NCI-H774 (cell line): ENCODE results near the gene ITGB2.

ENCODE experiments used
- DNase-seq: peaks from one replicate; lab custom pipeline; 2025; lab: John Stamatoyannopoulos, UW

ITGB2 gene

DNA sequence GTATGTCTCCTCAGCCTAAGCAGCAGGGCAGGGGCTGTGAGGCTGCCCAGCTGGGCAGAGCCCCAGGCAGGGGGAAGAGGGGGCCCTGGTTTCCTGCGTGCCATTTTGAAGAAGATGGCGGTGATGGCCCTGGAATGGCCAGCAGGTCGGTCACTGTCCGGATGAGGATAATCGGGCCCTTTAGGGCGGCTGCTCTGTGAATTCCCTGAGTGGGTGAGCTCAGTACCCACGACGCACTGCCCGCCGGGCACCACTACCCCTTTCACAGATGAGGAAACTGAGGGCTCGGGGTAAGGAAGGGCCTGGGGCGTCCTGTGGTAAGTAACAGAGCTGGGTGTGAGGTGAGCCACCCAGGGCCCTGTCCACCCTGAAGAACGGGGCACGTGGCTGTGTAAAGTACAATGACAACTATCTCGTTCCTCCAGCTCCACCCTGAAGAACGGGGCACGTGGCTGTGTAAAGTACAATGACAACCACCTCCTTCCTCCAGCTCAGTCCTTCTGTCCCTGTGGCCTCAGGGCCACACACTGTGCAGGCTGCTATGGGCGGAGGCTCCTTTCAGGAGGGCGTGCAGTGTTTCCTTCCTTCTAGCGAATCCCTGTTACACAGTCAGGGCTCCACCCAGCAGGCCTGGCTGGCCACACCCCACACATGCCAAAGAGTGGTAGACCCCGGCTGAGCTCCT lies 23.2 kb downstream of the ITGB2 start:
- DNase-seq, result no peak

GRCh38 chr21:44896561-44897286 lies 24.0 kb downstream of the ITGB2 start:
- no peak for DNase-seq

- no peak for DNase-seq
These were observed 24.8 kb downstream of the ITGB2 start for GRCh38 chr21:44895859-44896258.

DNA sequence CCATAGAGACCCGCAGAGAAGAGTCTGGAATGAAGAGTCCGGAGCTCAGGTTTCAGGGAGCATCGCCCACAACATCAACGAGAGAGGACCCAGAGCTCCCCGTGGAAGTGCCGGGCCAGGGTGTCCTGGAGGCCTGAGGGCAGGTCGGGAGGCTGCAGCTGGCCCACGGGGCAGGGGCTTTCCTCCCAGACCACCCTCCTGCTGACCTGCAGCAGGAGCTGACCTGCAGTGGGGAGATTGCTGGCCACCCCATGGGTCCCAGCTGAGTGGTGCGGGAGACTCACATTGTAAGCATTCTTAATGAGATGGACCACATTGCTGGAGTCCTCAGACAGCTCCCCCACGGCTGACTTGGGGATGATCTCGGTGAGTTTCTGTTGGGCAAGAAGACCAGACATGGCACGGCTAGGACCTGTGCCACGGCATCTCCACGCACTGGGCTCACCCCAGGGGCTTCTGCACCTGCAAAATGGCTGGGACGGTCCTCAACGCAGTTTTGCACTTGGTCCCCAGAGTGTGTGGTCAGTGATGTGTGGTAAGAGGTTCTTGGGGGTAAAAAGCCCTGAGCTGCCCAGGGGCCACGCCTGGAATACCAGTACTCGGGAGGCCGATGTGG lies 25.9 kb downstream of the ITGB2 start:
- no peak for DNase-seq

DNA sequence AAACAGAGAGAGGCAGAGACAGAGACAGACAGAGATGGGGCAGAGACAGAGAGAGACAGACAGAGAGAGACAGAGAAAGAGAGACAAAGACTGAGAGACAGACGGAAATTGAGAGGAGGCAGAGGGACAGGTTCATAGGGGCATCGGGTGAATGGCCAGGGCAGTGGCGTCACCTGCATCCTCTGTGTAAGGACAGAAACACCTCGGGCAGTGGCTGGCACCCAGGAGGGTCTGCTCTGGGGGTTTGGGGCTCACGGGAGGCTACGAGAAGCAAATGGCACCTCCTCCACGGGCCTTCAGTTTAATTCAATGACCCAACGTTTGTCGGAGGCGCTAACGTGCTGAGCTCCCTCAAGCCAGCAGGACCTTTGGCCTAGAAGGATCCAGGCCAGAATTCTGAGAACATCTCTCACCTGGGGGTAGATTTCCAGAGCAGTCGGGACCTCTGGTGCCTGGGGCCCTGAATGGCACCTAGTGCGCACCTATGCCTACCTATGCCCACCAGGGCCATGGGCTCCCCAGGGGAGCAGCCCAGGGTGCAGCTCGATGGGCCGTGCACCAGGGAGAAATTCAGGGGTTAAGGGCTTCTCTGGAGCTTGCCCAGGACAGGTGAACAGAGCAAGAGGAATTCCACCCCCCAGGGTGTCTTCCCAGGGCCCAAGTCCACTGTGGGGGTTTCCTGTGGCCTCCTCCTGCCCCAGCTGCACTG lies 26.6 kb downstream of the ITGB2 start:
- no peak for DNase-seq

DNA sequence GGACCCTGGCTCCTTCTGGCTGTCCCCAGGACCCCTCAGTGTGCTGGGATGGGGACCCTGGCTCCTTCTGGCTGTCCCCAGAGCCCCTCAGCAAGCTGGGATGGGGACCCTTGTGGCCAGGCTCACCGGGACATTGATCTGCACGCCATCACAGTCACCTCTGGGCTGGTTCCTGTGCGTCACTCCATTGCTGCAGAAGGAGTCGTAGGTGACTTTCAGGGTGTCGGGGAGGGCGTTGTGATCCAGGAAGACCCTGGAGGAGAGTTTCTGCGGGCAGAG lies 27.5 kb downstream of the ITGB2 start:
- DNase-seq, result no peak

DNA sequence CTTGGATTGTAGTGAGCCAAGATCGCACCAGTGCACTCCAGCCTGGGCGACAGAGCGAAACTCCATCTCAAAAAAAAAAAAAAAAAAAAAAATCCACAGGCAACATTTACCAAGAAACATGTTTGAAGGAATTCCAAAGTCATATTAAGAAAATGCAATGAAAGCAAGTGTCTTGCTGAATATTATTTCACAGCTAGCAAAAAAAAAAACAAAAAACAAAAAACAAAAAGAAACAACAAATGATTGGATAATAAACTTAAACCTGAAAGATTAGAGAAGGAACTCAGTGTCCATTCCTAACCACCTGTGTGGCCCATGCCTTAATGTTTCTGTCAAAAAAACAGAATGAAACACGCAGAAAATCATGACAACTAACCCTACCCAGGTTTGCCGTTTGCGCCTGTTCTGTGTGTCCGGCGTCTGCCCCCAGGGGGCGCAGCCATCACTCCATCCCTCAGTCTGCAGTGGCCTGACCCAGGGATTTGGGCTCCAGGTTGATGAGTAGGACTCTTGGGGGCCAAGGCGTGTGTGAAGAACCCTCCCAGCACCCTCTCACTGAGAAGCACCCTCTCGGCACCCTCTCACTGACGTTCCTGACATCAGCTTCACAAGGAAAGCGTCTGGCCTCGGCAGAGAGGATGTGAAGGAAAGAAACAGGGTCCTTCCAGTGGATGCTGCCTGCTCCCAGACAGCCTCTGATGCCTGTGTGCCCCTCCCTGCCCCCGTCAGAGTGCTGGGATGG lies 28.0 kb downstream of the ITGB2 start:
- no peak for DNase-seq

DNA sequence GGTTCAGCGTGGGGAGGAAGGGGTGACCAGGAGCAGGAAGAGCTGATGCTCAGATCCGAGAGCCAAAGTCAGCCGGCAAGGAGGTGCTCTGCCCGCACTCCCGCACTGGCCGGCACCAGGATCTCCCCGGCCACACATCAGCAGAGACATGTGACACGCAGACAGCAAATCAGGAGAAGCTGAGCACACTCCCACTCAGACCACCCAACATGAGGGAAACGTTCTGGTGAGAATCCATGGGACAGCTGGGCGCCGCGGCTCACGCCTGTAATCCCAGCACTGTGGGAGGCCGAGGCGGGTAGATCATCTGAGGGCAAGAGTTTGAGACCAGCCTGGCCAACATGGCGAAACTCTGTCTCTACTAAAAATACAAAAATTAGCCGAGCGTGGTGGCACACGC lies 28.6 kb downstream of the ITGB2 start:
- no peak for DNase-seq

DNA sequence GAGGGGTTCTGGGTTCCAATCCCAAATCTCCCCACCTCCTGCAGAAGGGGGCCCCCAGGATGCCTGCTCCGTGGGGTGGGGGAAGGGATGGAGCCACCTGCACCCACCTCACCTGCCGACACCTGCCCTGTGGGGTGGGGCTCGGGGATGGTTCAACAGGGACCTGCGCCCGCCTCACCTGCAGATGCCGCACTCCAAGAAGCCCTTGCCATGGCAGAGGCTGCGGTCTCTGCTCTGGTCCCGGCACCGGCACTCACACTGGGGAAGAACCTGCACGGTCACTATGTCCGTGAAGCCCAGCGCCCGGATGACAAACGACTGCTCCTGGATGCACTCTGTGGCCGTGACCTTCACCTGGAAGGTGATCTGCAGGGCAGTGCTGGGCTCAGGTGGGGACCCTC lies 29.1 kb downstream of the ITGB2 start:
- no peak for DNase-seq

DNA sequence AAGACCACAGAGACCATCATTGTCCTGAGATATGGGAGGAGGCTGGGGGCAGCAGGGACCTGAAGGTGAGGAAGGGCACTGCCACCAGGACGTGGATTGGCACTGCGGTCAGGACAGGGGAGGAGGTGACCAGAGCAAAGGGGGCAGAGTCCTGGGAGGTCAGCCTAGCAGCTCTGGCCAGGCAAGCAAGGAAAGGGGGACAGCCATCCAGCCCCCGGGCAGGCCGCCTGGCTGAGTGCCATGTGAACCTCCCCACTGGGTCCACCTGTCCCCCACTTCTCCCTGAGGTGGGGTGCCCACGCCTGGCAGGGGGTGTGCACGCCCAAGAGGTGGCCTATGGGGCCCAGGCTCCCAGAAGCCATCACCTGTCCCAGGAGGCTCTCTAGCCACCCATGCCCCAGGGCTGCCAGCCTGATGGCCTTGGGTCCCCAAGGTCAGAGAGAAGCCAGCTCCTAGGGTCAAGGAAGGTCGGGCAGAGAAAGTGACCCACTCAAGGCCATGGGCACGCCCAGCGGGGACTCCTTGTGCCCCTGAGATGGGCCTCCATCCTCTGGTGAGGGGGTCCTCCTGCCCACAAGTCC lies 29.6 kb downstream of the ITGB2 start:
- no peak for DNase-seq

DNA sequence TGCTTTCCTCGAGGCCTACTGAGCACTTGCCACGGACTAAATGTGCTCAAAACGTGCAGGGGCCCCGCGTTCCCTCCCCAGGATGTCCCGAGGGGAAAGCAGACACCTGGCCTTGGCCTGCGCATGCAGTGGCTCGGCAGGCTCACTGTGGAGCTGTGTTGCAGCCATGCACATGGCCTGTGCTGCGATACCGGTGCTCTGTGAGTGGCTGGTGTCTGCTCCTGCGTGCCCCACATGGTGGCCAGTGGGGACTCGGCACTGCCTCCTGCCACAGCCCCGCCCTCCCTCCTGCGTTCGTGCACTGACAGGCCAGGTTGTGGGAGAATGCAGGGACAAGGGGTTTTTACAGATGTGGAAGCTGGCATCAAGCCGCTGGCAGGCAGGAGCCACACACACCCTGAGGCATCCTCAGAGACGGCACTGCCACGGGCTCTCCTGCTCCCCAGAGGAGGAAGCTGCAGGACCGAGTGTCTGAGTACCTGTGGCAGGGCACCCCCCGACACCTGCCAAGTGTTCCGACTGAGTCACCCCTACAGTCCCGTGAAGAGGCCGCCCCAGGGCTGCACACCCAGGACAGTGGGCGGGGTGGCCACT lies 30.3 kb downstream of the ITGB2 start:
- DNase-seq, result no peak

DNA sequence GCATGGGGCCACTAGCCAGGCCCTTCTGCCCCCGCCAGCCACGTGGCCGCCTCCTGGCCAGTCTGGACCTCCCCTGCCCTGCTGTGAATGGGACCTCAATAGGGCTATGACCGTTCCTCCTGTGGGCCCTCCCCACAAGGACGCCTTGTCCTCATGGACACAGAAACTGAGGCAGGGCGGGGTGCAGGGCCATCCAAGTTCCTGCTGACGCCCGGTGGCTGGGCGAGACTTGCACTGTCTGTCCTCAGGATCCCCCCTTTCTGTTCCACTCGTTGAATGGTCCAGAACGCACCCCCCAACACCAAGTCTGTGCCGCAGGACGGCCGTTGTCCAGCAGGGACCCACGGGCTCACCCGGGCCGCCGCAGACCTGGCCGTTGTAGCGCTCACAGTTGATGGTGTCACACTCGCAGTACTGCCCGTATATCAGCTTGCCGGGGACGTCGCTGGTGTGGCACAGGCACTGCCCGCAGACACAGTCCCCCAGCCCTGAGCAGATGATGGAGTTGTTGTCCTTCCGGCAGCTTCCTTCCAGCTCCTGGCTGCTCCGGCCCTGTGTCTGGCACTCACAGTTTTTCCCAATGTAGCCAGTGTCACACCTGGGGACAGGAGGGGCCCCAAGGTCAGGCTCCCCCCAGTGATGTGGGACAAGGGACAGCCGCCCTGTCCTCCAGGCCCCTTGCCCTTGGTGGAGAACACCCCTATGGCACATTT lies 30.9 kb downstream of the ITGB2 start:
- no peak for DNase-seq

DNA sequence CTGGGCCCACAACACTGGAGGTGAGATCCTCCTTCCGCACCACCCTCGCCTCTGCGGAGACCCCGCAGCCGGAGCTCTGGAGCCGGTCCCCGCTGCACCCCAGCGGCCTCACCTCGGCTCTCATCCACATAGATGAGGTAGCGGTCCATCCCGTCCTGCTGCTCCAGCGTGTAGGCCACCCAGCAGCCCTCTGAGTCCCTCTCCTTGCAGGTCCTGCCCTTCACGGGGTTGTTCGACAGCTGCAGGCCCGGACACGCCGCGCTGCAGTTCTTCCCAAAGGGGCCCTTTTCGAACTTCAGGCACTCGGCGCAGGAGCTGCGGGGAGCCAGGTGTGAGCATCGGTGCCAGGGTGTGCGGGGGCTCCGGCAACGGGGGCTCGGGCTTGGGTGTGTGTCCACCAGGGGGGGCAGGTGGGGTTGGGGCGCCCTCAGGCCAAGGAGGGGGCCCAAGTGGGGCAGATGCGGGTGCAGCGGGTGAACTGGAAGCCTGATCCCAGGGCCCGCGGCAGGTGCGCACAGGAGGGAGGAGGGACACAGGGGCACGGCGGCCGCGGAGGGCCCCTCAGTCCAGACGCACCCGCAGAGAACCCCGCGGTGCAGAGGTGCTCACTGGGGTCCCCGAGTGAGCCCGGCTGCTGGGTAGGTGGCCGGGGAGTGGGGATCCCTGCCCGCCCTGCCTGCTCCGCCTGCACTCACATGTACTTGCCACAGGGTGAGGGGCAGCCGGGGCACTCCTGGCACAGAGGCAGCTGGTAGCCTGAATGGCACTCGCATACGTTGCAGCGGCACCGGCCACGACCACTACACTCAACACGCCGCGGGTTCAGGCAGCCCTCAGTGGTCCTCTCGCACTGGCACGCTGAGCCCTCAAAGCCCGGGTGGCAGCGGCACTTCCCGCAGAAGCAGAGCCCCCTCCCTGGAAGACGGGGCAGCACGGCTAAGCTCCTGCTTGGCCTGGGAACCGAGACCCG lies 31.8 kb downstream of the ITGB2 start:
- no peak for DNase-seq

DNA sequence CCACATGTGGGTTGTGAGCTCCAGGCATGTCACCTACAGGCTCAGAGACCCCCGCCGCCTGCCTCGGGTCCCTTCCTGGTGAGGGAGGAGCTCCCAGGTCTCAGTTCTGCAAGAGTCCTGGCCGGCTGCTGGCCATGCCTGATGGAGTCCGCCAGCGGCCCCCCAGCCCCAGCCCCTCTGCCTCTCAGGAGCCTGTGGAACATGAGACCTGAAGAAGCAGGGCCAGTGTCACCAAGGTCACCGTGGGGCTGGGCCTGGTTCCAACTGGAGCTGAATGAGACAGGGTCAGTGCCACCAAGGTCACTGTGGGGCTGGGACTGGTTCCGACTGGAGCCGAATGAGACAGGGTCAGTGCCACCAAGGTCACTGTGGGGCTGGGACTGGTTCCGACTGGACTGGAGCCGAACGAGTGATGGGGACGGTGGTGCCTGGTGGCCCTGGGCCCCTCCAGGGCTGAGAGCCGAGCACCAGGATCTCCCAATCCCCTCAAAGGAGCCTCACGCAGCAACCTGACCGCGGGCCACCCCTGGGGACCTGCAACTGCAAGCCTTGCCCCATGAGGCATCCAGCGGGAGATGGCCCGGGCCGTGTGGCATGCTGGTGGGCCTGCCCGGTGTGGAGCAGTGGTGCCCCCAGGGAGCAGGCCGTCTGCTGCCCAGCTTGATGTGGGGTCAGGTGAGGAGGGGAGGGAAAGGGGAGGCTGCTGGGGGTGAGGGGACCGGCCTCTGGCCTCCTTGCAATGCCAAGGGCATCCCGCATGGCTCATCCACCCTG lies 32.7 kb downstream of the ITGB2 start:
- no peak for DNase-seq

DNA sequence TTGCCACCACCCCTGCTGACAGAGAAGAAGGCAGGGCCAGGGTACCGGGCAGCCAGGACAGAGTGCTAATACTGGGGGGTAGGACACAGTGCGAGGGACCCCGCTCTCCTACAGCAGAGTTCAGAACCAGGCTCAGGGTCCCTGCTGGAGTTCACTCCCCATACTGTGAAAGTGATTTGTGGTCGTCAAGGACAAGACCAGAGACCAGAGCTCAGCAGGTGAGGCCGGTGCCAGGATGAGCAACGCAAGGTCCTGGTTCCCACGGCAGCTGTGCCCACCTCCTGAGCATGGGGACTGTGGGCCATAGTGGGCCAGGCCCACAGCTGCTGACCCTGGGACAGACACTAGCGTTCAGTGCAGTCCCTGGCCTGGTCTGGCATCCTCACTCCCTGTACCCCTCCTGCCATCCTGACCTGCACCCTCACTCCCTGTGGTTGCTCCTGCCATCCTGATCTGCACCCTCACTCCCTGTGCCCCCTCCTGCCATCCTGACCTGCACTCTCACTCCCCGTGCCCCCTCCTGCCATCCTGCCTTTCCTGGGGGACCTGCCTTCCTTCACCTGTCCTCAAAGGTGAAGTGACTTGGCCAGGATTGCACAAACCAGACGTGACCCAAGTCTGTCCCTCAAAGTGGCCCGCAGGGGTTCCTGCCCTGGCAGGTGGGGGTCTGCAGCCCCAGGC lies 33.4 kb downstream of the ITGB2 start:
- no peak for DNase-seq

- DNase-seq, result no peak
These were observed 34.3 kb downstream of the ITGB2 start for GRCh38 chr21:44886113-44887075.

DNA sequence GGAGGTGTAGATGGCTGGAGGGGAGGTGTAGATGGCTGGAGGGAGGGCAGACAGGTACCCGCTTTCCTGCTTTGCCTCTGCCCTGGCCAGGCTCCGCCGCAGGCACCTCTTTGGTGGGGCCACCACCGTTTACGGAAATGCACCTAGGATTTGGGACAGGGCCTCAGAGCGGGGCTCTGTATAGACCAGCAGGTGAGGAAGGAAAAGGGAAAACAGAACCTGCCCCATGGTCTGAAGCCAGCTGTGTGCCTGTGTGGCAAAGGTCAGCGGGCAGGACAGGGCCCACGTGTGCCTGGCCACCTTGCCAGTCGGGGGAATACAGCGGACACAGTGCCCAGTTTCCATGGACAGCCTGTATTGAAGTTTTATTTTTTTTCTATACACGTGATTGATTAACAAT lies 35.1 kb downstream of the ITGB2 start:
- DNase-seq, result no peak
